GM12892 (cell line): ENCODE results near the gene C10orf90.

ENCODE experiments used
- POLR2A ChIP-seq: IDR thresholded peaks from 2 replicates; pipeline ENCODE4 v1.6.1; 2011; ENCODE audit warnings: low read depth, low read length, control low read depth
- POLR2AphosphoS5 ChIP-seq: IDR thresholded peaks from 2 replicates; pipeline ENCODE4 v1.6.1; 2011; ENCODE audit warnings: low read depth, low read length, control low read depth

DNA sequence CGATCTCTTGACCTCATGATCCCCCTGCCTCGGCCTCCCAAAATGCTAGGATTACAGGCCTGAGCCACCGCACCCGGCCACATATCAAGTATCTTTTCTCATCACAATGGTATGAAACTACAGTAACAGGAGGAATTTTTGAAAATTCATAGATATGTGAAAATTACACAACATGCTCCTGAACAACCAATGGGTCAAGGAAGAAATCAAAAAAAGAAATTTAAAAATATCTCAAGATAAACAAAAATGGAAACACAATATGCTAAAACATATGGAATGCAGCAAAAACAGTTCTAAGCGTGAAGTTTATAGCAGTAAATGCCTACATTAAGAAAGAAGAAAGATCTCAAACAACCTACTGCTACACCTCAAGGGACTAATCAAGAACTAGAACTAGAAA lies 222.4 kb downstream of the C10orf90 start:
- TF ChIP-seq POLR2AphosphoS5, result no peak
- TF ChIP-seq POLR2A, result no peak
